G401 (cell line): ENCODE measurements around the gene ZBTB45. TPM values are rescaled to one million over a fixed set of nuclear protein-coding genes. Genes with fewer than 3 reads are reported as not detected.
"Not testable (repeated sequence)": the region's sequence is repeated elsewhere in the genome, so short reads cannot be mapped to it uniquely, and the experiment has no call there.

ENCODE experiments used
- DNase-seq: peaks from one replicate; pipeline ENCODE4 v3.0.0-alpha.2; 2015; ENCODE audit warnings: low spot score
- in situ Hi-C: cut with HindIII; loops from 2 replicates; pipeline ENCODE4 v1.10.0; 2016; ENCODE audit warnings: low sequenced_read_pairs, mixed read lengths
- total RNA-seq: library from RNA; depleted of rRNA; stranded (reverse); fragments of >200 nt; shearing (Covaris generic); gene quantifications from 2 replicates; pipeline ENCODE4 v1.2.3, GENCODE V29; 2014

ZBTB45 gene
- total RNA-seq, 1 experiment from 2014 or later: 6.1 TPM

DNA sequence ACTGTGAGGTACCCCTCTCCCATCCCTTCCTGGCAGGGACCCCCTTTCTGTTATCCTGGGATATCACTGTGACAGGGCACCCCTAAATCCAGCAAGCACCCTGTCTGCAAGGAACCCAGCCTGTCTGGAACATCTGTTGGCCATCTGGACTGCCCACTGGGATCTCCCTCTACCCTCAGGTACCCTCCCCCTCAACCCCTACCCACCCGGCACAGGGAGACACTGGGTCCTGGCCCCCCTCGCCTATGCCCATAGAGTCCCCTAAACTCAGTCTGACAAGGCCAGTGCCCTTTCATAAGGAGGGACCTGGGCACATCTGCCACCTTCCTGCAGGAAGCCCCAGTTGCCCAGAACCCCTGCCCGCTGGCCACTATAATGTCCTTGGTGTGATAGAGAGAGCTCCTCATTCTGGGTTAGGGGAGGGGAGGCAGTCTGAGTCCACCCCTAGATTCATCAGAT lies 5.0 kb downstream of the ZBTB45 start:
- no peak for DNase-seq
- in situ Hi-C loops: no loop called here

DNA sequence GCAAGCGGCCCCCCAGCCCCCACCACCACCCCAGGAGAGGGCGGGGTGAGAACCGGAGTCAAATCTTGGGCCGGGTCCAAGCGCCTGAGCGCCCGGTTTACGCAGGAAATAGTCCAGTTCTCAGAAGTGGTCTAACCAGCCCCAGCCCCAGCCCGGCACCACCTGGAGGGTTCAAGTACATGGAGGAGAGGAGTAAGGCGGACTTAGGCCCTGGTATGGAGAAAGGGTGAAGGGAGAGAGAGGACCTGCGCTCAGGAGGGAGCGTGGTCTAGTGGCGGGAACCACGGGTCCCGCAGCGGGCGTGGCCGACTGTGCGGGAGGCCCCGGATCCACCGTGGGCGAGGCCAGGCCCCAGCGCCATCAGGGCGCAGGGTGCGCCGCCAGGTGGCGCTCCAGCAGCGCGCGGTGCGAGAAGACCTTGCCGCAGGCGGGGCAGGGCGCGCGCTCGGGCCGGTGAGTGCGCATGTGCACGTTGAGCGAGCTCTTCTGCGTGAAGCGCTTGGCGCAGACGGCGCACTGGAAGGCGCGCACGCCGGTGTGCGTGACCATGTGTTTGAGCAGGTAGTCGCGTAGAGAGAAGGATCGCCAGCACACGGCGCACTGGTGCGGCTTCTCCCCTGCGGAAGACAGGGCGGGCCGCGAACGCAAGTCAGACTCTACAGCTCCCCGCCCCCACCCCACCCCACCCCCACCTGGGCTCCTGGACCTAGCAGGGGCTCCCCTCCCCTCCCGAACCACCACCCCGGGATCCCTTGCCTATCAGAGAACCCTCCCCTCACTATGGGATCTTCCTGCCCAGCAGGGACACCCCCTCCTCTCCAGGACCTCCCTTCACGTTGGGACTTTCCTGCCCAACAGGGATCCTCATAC lies 5.7 kb downstream of the ZBTB45 start:
- peak; percentile 83 for DNase-seq
- in situ Hi-C loops: no loop called here

GRCh38 chr19:58513213-58513693 lies 6.4 kb downstream of the ZBTB45 start:
- no peak for DNase-seq
- in situ Hi-C loops: no loop called here

DNA sequence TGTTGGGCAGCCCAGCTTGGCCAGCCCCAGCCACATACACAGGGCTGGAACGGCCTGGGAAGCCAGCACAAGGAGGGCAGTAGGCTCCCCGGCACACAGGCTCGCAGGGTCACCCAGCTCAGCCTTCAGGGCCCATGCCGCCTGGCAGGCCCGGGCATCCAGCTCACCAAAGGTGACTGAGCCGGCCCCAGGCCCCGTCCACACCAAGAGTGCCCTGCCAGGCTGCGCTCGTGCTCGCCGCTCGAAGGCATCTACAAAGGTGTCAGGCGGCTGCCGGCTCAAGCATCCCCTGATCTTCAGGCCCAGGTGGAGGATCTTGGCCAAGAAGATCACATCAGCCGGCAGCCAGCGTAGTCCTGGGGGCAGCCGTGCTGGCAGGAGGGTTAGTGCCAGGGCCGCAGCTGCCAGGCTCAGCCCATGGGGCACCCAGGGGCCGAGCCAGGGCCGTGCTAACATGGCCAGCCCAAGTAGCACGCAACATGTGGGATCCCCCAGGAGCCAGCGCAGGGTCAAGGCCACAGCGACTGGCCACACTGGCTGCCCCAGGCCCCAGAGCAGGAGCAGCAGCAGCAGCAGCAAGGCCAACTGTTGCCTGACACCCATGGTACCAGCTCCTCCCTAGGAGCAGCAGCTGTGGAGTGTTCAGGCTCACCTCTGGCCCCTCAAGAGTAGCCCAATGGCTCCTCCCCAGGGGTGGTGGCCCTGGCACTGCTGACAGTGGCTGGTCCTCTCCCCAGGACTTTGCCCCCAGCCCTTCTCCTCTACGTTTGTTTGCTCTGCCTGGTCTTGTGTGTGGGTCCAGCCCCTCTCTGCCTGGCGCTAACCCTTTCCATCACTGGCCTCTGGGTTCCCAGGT lies 8.0 kb downstream of the ZBTB45 start, which contains the start of gene SLC27A5:
Gene SLC27A5, minus strand, starts transcription at position 640 of the 856 bp plus-strand sequence. Its CDS starts 37 bp downstream, at position 603.
- no peak for DNase-seq
- in situ Hi-C loops: no loop called here

DNA sequence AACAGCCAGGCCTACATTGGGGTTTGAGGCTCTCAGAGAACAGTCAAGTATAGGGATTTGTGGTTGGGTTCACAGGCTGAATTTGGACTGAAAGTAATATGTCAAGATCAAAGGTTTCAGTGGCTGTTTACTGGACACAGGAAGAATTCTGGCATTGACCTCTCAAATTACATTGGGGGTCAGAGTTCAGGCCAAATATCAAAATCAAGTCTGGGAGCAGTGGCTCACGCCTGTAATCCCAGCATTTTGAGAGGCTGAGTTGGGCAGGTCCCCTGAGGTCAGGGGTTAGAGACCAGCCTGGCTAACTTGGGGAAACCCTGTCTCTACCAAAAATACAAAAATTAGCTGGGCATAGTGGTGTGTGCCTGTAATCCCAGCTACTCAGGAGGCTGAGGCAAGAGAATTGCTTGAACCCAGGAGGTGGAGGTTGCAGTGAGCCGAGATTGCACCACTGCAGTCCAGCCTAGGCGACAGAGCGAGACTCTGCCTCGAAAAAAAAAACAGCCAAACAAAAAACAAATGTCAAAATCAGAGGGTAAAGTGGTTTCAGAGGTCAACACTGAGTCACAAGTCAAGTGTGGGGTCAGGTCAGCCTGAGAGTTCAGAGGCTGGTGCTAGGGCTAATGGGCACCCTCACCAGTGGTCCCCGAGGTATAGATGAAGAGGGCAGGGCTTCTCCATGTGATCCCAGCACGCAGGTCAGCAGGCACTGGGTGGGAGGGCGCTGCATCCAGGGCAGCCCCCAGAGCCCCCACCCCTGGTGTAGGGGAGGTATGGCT lies 9.3 kb downstream of the ZBTB45 start:
- no peak for DNase-seq
- in situ Hi-C loops: no loop called here

DNA sequence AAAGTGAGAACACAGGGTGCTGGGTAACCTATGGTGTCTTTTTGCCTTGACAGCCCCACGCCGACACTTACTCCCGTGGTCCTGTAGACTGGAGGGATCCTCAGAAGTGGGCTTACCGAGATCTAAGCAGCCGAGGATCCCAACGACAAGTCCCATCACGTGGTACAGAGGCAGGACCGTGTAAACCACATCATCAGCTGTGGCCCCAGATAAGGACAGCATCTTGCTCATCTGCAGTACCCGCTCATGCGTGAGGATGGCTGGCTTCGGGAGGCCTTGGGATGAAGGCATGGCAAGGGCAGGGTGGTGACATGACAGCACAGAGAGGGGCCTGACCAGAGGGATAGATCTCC lies 9.9 kb downstream of the ZBTB45 start:
- no peak for DNase-seq
- in situ Hi-C loops: no loop called here

DNA sequence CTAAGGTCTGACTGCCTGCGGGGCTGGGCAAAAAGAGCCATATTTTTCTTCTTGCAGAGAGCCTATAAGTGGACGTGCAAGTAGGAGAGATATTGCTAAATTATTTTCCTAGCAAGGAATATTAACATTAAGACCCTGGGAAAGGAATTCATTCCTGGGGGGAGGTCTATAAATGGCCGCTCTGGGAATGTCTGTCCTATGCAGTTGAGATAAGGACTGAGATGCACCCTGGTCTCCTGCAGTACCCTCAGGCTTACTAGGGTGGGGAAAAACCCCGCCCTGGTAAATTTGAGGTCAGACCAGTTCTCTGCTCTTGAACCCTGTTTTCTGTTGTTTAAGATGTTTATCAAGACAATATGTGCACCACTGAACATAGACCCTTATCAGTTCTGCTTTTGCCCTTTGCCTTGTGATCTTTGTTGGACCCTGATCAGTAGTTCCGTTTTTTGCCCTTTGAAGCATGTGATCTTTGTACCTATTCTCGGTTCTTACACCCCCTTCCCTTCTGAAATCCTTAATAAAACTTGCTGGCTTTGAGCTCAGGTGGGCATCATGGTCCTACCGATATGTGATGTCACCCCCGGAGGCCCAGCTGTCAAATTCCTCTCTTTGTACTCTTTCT lies 11.9 kb downstream of the ZBTB45 start:
- in situ Hi-C loops, DNase-seq: not testable (repeated sequence)

DNA sequence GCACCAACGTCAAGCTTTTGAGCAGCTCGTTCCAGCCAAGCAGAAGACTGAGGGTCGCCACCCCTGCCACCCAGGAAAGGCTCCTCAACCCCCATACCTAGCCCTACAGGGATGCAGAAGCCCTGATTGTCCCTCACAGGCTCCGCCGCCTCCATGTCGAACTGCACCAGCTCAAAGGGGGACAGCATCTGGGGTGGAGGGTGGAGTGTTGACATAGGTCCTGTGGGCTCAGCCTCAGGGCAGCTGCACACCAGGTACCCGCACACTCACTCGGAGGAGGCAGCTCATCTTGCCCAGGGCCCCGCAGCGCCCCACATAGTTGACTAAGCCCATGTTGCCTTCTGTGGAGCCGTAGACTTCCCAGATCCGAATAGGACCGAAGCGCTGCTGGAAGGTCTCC lies 19.4 kb downstream of the ZBTB45 start:
- in situ Hi-C loops: no loop called here
- no peak for DNase-seq

GRCh38 chr19:58499021-58499927 lies 20.3 kb downstream of the ZBTB45 start:
- in situ Hi-C loops: no loop called here
- DNase-seq: peak; percentile 99

GRCh38 chr19:58498316-58499020 lies 21.1 kb downstream of the ZBTB45 start:
- DNase-seq: no peak
- in situ Hi-C loops: no loop called here

DNA sequence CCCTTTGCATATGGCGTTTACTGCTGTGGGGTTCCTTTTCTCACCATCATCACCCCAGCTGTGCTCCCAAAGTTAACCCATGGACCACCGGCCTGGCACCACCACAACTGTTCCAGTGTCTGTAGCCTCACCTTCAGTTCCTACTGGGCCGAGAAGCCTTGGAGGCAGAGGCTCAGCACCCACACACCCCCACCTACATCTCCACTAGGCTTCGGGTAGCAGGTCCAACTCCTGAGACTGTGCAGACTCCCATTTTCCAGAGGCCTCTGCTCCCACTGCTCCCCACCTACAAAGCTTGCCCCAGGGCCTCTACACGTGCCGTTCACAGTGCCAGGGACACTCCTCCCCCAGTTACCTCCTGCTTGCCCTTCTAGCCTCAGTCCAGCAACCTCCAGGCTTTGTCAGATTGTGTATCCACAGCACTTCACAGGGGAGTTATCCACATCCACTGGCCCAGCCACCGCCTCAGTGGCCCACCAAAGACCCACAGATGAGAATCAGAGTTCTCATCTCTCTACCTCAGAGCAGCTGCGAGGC lies 21.9 kb downstream of the ZBTB45 start:
- DNase-seq: no peak
- in situ Hi-C loops: no loop called here

- in situ Hi-C loops: no loop called here
- no peak for DNase-seq
Observed at GRCh38 chr19:58492265-58492664, 27.3 kb downstream of the ZBTB45 start.

DNA sequence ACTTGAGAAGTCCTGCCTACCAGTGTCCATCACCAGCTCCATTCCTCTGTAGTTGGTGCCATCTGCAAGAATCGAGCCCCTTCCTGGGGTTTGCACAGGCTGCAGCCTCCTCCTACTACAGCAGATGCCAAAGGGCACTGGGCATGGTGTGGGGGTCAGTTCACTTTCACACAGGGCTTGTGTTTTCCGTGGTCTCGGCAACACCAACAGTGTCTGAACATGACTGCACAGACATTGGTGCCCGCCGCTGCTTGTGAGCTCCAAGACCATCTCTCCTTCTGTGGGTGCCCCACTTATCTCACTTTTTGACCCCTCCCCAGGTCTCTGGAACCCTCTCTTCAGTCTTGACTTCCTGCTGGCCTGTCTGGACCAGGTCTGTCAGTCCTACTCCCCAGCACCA lies 28.2 kb downstream of the ZBTB45 start:
- DNase-seq: no peak
- in situ Hi-C loops: no loop called here

GRCh38 chr19:58484349-58484748 lies 35.3 kb downstream of the ZBTB45 start:
- DNase-seq, in situ Hi-C loops: not testable (repeated sequence)

DNA sequence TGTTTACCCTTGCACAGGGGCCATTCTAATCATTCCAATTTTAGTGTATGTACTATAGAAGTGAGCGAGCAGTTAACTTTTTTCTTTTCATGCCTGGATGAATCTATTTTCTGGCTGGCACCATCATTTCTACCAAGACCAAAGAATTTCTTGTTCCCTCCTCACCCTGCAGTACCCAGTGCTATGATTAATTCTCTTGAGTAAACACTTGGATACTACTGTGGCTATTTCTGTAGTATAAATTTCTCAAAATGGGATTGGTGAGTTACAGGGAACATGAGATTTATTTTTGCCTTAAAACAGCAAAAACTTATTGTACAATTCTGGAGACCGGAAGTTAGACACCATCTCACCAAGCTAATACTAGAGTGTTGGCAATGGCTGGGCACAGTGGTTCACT lies 35.8 kb downstream of the ZBTB45 start:
- in situ Hi-C loops: no loop called here
- no peak for DNase-seq

DNA sequence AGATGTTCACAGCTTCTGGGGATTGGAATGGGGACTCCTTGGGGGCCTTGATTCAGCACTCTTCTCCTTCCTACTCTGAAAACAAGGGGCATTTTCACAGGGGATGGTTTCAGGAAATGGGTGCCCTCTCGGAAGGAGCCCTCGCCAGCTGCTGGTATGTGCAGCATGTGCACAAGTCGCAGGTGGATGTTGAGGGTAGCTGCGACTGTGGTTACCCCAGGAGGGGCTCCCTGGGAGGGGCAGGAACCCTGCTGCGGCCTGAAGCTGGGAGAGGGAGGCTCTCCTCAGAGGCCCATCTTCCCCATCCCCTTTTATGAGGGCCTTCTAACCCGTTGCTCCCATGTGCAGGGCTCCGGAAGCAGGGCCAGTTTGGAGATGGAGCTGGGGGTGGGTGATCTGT lies 37.2 kb downstream of the ZBTB45 start:
- in situ Hi-C loops: no loop called here
- DNase-seq: no peak

- in situ Hi-C loops: no loop called here
- DNase-seq: no peak
Observed at GRCh38 chr19:58480831-58481230, 38.8 kb downstream of the ZBTB45 start.
